Endothelial cell of umbilical vein (primary cell): ENCODE measurements around the gene AHRR. TPM values are rescaled to one million over a fixed set of nuclear protein-coding genes. Genes with fewer than 3 reads are reported as not detected.

Experiments used
- BruUV-seq: library from RNA; stranded (reverse); fragments of 400-500 nt; replicated peaks from 2 replicates; lab custom pipeline; 2021; lab: Mats Ljungman, UMichigan
- CTCF ChIA-PET: fragments of 300-600, 350-600 bp; sonication (Branson Sonifier 250); formaldehyde crosslinking; loops from one replicate; lab custom pipeline; 2021; ENCODE audit warnings: antibody characterized with exemption, inconsistent platforms; lab: Charles Lee
- POLR2A ChIA-PET: fragments of 300-600, 350-600 bp; sonication (Branson Sonifier 250); formaldehyde crosslinking; loops from one replicate; lab custom pipeline; 2021; ENCODE audit warnings: antibody characterized with exemption, inconsistent platforms; lab: Charles Lee
- DNase-seq: peaks from one replicate; pipeline ENCODE4 v3.0.0-alpha.2; 2011; ENCODE audit warnings: low read depth, low spot score
- FAIRE-seq: peaks from 2 replicates; lab custom pipeline; 2011; peaks lifted over from hg19 to GRCh38; lab: Jason Lieb, UNC
- H2AFZ ChIP-seq: 2 replicates; pipeline ENCODE4 v1.6.0; 2012; ENCODE audit warnings: low read depth, low read length, control low read depth, inconsistent platforms
- H3K27ac ChIP-seq: 2 replicates; pipeline ENCODE4 v1.5.1; 2011; ENCODE audit warnings: low read depth, mild to moderate bottlenecking, control low read depth, low read length, moderate library complexity; ENCODE audit not compliant: insufficient read depth
- H3K27me3 ChIP-seq, 2 experiments: 2 replicates each; pipeline versions ENCODE4 v1.6.0 to v1.6.1; 2011; ENCODE audit warnings: low read length in 2 of 2, mixed read lengths in 1 of 2; ENCODE audit not compliant: control insufficient read depth in 2 of 2, insufficient read depth in 2 of 2
- H3K36me3 ChIP-seq, 2 experiments: 2 replicates in 1 of 2; 3 replicates in 1 of 2; pipeline ENCODE4 v1.5.1; 2011; ENCODE audit warnings: low read length in 2 of 2, mild to moderate bottlenecking in 1 of 2, moderate library complexity in 1 of 2; ENCODE audit not compliant: control insufficient read depth in 2 of 2, insufficient read depth in 2 of 2; ENCODE audit errors: extremely low read depth in 1 of 2
- H3K4me1 ChIP-seq: 3 replicates; pipeline ENCODE4 v1.5.1; 2011; ENCODE audit warnings: mild to moderate bottlenecking, low read length; ENCODE audit not compliant: control insufficient read depth, insufficient read depth; ENCODE audit errors: extremely low read depth
- H3K4me2 ChIP-seq: 2 replicates; pipeline ENCODE4 v1.6.1; 2011; ENCODE audit warnings: low read length, control low read depth, mixed read lengths; ENCODE audit not compliant: insufficient read depth
- H3K4me3 ChIP-seq, 3 experiments: fragments of 200-600 bp in 1 of 3; sonication (generic), shearing (Covaris generic) in 1 of 3; replicated peaks in 1 of 3; 2 replicates each; pipeline ENCODE4 v1.5.1; 2011 to 2016; ENCODE audit warnings: control low read depth in 3 of 3, low read length in 3 of 3, mild to moderate bottlenecking in 2 of 3, inconsistent platforms in 1 of 3, low read depth in 1 of 3, moderate library complexity in 1 of 3; ENCODE audit not compliant: insufficient read depth in 1 of 3
- H3K79me2 ChIP-seq: 2 replicates; pipeline ENCODE4 v1.6.0; 2012; ENCODE audit warnings: low read length, inconsistent platforms; ENCODE audit not compliant: control insufficient read depth, insufficient read depth
- H3K9ac ChIP-seq: replicated peaks from 2 replicates; pipeline ENCODE3; 2011; ENCODE audit warnings: low read length, control low read depth; ENCODE audit not compliant: insufficient read depth; ENCODE audit errors: extremely low read depth
- H3K9me1 ChIP-seq: replicated peaks from 3 replicates; pipeline ENCODE4 v1.6.0; 2011; ENCODE audit warnings: mild to moderate bottlenecking, low read length; ENCODE audit not compliant: control insufficient read depth, insufficient read depth; ENCODE audit errors: extremely low read depth
- H3K9me3 ChIP-seq: replicated peaks from 2 replicates; pipeline ENCODE4 v1.5.1; 2012; ENCODE audit warnings: low read length, inconsistent platforms; ENCODE audit not compliant: control insufficient read depth, insufficient read depth
- H4K20me1 ChIP-seq: replicated peaks from 2 replicates; pipeline ENCODE3; 2011; ENCODE audit warnings: mild to moderate bottlenecking, low read length; ENCODE audit not compliant: control insufficient read depth, insufficient read depth; ENCODE audit errors: extremely low read depth
- EZH2 ChIP-seq: IDR thresholded peaks from 2 replicates; pipeline ENCODE4 v1.6.1; 2012; ENCODE audit warnings: borderline replicate concordance, low read depth, mild to moderate bottlenecking, moderate library complexity, low read length, inconsistent platforms; ENCODE audit not compliant: severe bottlenecking
- FOS ChIP-seq: IDR thresholded peaks from 2 replicates; pipeline ENCODE4 v1.6.1; 2011; ENCODE audit warnings: mild to moderate bottlenecking, low read length, moderate library complexity, borderline replicate concordance; ENCODE audit not compliant: insufficient read depth
- GATA2 ChIP-seq: IDR thresholded peaks from 2 replicates; pipeline ENCODE4 v1.7.0; 2011; ENCODE audit warnings: low read depth, mild to moderate bottlenecking, moderate library complexity, mixed read lengths, low read length; ENCODE audit not compliant: insufficient read length, insufficient read depth
- JUN ChIP-seq: IDR thresholded peaks from 2 replicates; pipeline ENCODE4 v1.6.1; 2011; ENCODE audit warnings: borderline replicate concordance, low read depth; ENCODE audit not compliant: insufficient read length, insufficient read depth
- MYC ChIP-seq: IDR thresholded peaks from one replicate; pipeline ENCODE4 v1.6.1; 2011; ENCODE audit warnings: mild to moderate bottlenecking, low read depth, low read length
- POLR2A ChIP-seq: IDR thresholded peaks from 2 replicates; pipeline ENCODE4 v1.6.1; 2012; ENCODE audit warnings: low read depth, mild to moderate bottlenecking, control low read depth, low read length
- POLR2AphosphoS5 ChIP-seq: IDR thresholded peaks from 2 replicates; pipeline ENCODE4 v1.6.1; 2012; ENCODE audit warnings: low read depth, mild to moderate bottlenecking, control low read depth, low read length, moderate library complexity; ENCODE audit not compliant: insufficient read depth
- dilution Hi-C: fragments of 300-500 bp; cut with MboI; formaldehyde crosslinking; loops from one replicate; pipeline ENCODE4 v1.15.0; 2019; ENCODE audit warnings: low sequenced_read_pairs; ENCODE audit not compliant: extremely low pct_ligation_motif_present
- intact Hi-C: fragments of 100-400 bp; cut with micrococcal nuclease; formaldehyde crosslinking; loops from one replicate; pipeline ENCODE4 v1.10.0; 2022
- polyA plus RNA-seq, 4 experiments: library from polyadenylated mRNA; depleted of rRNA in 3 of 4; stranded (reverse) in 3 of 4; unstranded in 1 of 4; fragments of >200 nt; gene quantifications; 2 replicates each; pipeline versions ENCODE4 v1.2.1 to v1.2.3, GENCODE V29; 2011 to 2012; ENCODE audit warnings: missing spikeins in 1 of 4
- total RNA-seq: library from RNA; stranded (reverse); gene quantifications from 2 replicates; pipeline ENCODE4 v1.2.3, GENCODE V29; 2021
- TF ChIP-seq, protein P1 (sequence below): IDR thresholded peaks from 2 replicates; pipeline ENCODE4 v1.6.1; 2011; ENCODE audit not compliant: insufficient read depth, insufficient read length
- TF ChIP-seq, protein P2 (sequence below), 2 donors: IDR thresholded peaks; 1 replicate in 1 of 2; 2 replicates in 1 of 2; pipeline ENCODE4 v1.5.1; 2011; ENCODE audit warnings: low read length in 2 of 2, mild to moderate bottlenecking in 2 of 2, moderate library complexity in 2 of 2, control low read depth in 1 of 2, inconsistent platforms in 1 of 2, low read depth in 1 of 2; ENCODE audit not compliant: insufficient read depth in 1 of 2; ENCODE audit errors: extremely low read depth in 1 of 2

The AHRR gene
- total and polyA plus RNA-seq, 2 donors (not counting 3 experiments of a cell fraction or from before 2014, with no cell fraction given), result 3.1 to 7.3 TPM

DNA sequence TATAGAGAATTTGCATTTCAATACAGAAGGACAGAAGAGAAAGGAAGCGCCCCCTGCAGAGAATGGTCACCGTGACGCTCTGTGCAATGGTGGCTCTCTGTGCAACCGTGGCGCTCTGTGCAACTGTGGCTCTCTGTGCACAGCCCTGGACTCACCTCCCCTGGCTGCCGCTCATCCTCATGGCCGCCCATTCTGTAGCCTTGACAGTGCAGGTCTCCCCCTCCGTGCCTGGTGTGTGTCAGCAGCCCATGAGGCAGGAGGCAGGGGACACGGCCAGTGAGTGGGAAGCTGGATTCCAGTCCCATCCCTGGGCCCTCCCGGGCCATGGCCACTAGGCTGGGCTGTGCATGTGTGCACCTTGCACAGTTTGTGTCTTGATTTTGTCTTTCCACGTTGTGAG is 133.4 kb downstream of the AHRR start:
- CTCF ChIA-PET, result interaction anchor here (0.9 kb wide), 1 partner anchor 8 kb away, joined by 4 read pairs; no protein-coding TSS in a partner anchor
- Histone ChIP-seq H3K9me3 (no peaks in the 10 kb centered on the region), H3K4me3 (no peak overlapping the region), H3K27me3 (no peaks in the 10 kb centered on the region), H4K20me1 (no peaks in the 10 kb centered on the region), H3K79me2 (peaks cover 19% of the 10 kb centered on the region), H3K4me1 (no peaks in the 10 kb centered on the region), H3K36me3 (peaks cover 8 to 28% of the 10 kb centered on the region in 2 experiments), H3K4me2 (no peak overlapping the region), H3K9me1 (no peaks in the 10 kb centered on the region), H2AFZ (no peak overlapping the region), H3K9ac (no peak overlapping the region), H3K27ac (no peak overlapping the region)
- POLR2A ChIA-PET, result no interaction called here
- DNase-seq (no peak), FAIRE-seq (no peak)
- BruUV-seq, result no TSS peak
- no peak for TF ChIP-seq POLR2A
- intact Hi-C loops (no loop called here), dilution Hi-C loops (no loop called here)

DNA sequence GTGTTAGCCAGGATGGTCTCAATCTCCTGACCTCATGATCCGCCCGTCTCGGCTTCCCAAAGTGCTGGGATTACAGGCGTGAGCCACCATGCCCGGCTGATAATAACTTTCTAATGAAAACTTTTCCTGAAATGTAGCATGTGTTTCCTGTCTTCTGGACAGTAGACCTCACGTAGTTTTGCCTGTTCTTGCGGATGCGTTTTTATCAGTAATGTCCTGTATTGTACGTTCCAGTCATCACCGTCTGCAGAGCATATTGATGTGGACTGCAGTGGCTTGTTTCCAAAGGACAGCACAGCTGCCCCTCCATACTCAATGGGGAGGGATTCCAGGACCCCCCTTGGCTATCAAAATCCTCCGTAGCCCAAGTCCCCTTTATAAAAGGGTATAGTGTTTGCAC is 134.3 kb downstream of the AHRR start:
- no peak for TF ChIP-seq POLR2AphosphoS5
- no peak for TF ChIP-seq EZH2
- no peak for TF ChIP-seq JUN
- TF ChIP-seq POLR2A, result no peak
- TF ChIP-seq MYC, result no peak
- TF ChIP-seq, protein P1, sequence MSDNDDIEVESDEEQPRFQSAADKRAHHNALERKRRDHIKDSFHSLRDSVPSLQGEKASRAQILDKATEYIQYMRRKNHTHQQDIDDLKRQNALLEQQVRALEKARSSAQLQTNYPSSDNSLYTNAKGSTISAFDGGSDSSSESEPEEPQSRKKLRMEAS, result no peak
- TF ChIP-seq FOS, result no peak
- TF ChIP-seq, protein P2, sequence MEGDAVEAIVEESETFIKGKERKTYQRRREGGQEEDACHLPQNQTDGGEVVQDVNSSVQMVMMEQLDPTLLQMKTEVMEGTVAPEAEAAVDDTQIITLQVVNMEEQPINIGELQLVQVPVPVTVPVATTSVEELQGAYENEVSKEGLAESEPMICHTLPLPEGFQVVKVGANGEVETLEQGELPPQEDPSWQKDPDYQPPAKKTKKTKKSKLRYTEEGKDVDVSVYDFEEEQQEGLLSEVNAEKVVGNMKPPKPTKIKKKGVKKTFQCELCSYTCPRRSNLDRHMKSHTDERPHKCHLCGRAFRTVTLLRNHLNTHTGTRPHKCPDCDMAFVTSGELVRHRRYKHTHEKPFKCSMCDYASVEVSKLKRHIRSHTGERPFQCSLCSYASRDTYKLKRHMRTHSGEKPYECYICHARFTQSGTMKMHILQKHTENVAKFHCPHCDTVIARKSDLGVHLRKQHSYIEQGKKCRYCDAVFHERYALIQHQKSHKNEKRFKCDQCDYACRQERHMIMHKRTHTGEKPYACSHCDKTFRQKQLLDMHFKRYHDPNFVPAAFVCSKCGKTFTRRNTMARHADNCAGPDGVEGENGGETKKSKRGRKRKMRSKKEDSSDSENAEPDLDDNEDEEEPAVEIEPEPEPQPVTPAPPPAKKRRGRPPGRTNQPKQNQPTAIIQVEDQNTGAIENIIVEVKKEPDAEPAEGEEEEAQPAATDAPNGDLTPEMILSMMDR (IDR thresholded peaks at IDR 0.05; ENCODE audit: extremely low read depth in 1 of 2, insufficient read depth in 1 of 2, low read depth in 1 of 2, low read length in 2 of 2), result no peak
- no peak for TF ChIP-seq GATA2
- CTCF ChIA-PET, result interaction anchor here (0.9 to 1.6 kb wide), 3 partner anchors 9 to 24 kb away, joined by 4 to 13 read pairs (median 4); no protein-coding TSS in a partner anchor
- Histone ChIP-seq H3K4me3 (no peak overlapping the region), H3K9ac (no peak overlapping the region), H4K20me1 (no peaks in the 10 kb centered on the region), H3K4me2 (no peak overlapping the region), H3K4me1 (no peaks in the 10 kb centered on the region), H3K9me1 (no peaks in the 10 kb centered on the region), H3K36me3 (peaks cover 11 to 35% of the 10 kb centered on the region in 2 experiments), H3K79me2 (peaks cover 19% of the 10 kb centered on the region), H3K27ac (no peak overlapping the region), H3K27me3 (no peaks in the 10 kb centered on the region), H2AFZ (no peak overlapping the region), H3K9me3 (no peaks in the 10 kb centered on the region)
- DNase-seq (no peak), FAIRE-seq (no peak)
- BruUV-seq, result no TSS peak
- POLR2A ChIA-PET, result no interaction called here
- intact Hi-C loops, result no loop called here
- dilution Hi-C loops, result no loop called here
